Neural crest cell (in vitro differentiated cells): ENCODE data around the gene CACNA2D3. TPM values are rescaled to one million over a fixed set of nuclear protein-coding genes. Genes with fewer than 3 reads are reported as not detected.

ENCODE experiments used
- DNase-seq: peaks from one replicate; pipeline ENCODE4 v3.0.0; 2021; ENCODE audit warnings: low read depth, mixed read lengths, low spot score
- H3K27ac Mint-ChIP-seq: one replicate; pipeline ENCODE4 v1.8.0; 2021; ENCODE audit warnings: mild to moderate bottlenecking, mixed read lengths; ENCODE audit not compliant: unreplicated experiment
- H3K27me3 Mint-ChIP-seq: 2 replicates; pipeline ENCODE4 v1.8.0; 2021; ENCODE audit warnings: low read depth, mild to moderate bottlenecking, mixed read lengths
- H3K36me3 Mint-ChIP-seq: 2 replicates; pipeline ENCODE4 v1.8.0; 2021; ENCODE audit warnings: low read depth, mild to moderate bottlenecking, mixed read lengths
- H3K4me1 Mint-ChIP-seq: 2 replicates; pipeline ENCODE4 v1.8.0; 2021; ENCODE audit warnings: mixed read lengths
- H3K4me3 Mint-ChIP-seq: one replicate; pipeline ENCODE4 v1.8.0; 2021; ENCODE audit warnings: mild to moderate bottlenecking, mixed read lengths
- H3K9me3 Mint-ChIP-seq: 2 replicates; pipeline ENCODE4 v1.8.0; 2021; ENCODE audit warnings: mixed read lengths
- total RNA-seq: library from RNA; stranded (reverse); gene quantifications from 2 replicates; pipeline ENCODE4 v1.2.1, GENCODE V29; 2021
- TF ChIP-seq, protein P1 (sequence below): fragments of 200-600 bp; sonication (generic); conservative IDR thresholded peaks from 2 replicates; pipeline ENCODE4 v1.5.0; 2021; ENCODE audit warnings: antibody characterized with exemption, mild to moderate bottlenecking

CACNA2D3 gene
- total RNA-seq, 1 donor from 2014 or later: 0.82 TPM

- no peak overlapping the region for H3K4me3 Mint-ChIP-seq
- H3K27me3 Mint-ChIP-seq: no peaks in the 10 kb centered on the region
- peaks cover 3% of the 10 kb centered on the region for H3K9me3 Mint-ChIP-seq
- H3K36me3 Mint-ChIP-seq: no peaks in the 10 kb centered on the region
- H3K27ac Mint-ChIP-seq: no peak overlapping the region
- no peaks in the 10 kb centered on the region for H3K4me1 Mint-ChIP-seq
- no peak for DNase-seq
- TF ChIP-seq, protein P1, sequence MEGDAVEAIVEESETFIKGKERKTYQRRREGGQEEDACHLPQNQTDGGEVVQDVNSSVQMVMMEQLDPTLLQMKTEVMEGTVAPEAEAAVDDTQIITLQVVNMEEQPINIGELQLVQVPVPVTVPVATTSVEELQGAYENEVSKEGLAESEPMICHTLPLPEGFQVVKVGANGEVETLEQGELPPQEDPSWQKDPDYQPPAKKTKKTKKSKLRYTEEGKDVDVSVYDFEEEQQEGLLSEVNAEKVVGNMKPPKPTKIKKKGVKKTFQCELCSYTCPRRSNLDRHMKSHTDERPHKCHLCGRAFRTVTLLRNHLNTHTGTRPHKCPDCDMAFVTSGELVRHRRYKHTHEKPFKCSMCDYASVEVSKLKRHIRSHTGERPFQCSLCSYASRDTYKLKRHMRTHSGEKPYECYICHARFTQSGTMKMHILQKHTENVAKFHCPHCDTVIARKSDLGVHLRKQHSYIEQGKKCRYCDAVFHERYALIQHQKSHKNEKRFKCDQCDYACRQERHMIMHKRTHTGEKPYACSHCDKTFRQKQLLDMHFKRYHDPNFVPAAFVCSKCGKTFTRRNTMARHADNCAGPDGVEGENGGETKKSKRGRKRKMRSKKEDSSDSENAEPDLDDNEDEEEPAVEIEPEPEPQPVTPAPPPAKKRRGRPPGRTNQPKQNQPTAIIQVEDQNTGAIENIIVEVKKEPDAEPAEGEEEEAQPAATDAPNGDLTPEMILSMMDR: no peak
These were observed 623.5 kb downstream of the CACNA2D3 start for GRCh38 chr3:54745843-54746242.

GRCh38 chr3:54746722-54747121, 624.4 kb downstream of the CACNA2D3 start:
- peaks cover 3% of the 10 kb centered on the region for H3K9me3 Mint-ChIP-seq
- TF ChIP-seq, protein P1: no peak
- DNase-seq: no peak
- no peaks in the 10 kb centered on the region for H3K27me3 Mint-ChIP-seq
- H3K4me1 Mint-ChIP-seq: no peaks in the 10 kb centered on the region
- H3K36me3 Mint-ChIP-seq: no peaks in the 10 kb centered on the region
- no peak overlapping the region for H3K4me3 Mint-ChIP-seq
- no peak overlapping the region for H3K27ac Mint-ChIP-seq

DNA sequence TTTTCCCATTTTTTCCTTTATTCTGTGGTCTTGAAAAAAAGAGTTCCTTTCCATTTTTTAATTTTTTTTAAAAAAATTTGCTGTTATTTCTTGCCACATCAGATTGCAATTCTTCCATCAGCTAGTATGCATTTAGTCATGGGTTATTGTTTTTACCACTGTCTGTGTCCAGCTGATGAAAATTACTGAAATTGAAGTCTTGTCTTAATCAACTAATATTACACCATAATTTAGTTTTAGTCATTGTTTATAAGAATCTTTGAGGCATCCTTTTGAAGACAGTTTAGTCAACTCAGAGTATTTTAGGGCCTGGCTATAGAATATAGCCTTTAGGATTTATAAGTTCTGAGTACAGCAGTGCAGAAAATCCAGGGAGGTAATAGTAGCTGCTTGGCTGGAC, 633.4 kb downstream of the CACNA2D3 start:
- Mint-ChIP-seq H3K4me1 (no peaks in the 10 kb centered on the region), H3K27me3 (no peaks in the 10 kb centered on the region), H3K36me3 (no peaks in the 10 kb centered on the region), H3K9me3 (peaks cover 4% of the 10 kb centered on the region), H3K4me3 (no peak overlapping the region), H3K27ac (no peak overlapping the region)
- DNase-seq: no peak
- TF ChIP-seq, protein P1: no peak

DNA sequence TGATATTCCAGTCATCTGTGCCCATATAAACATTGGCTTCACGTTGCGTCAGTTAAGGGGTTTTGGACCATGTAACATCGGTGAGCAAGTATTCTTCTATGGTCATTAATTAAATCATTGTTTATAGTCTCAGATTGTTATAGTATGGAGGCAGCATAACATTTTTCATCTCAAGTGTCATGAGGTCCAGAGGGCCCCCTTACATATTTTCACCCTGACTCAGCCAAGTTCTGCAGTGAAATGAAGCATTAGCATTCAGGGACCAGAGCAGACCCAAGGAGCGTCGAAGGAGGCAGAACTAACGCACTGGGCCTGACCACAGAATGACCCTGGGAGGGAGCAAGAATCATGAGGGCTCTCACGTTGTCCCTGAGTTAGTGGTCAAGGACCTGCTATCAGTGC, 634.0 kb downstream of the CACNA2D3 start:
- no peak for DNase-seq
- Mint-ChIP-seq H3K4me1 (no peaks in the 10 kb centered on the region), H3K36me3 (no peaks in the 10 kb centered on the region)

GRCh38 chr3:54758461-54758860, 636.1 kb downstream of the CACNA2D3 start:
- Mint-ChIP-seq H3K27ac (no peak overlapping the region), H3K4me3 (no peak overlapping the region), H3K4me1 (no peaks in the 10 kb centered on the region), H3K27me3 (no peaks in the 10 kb centered on the region), H3K9me3 (peaks cover 4% of the 10 kb centered on the region), H3K36me3 (no peaks in the 10 kb centered on the region)
- TF ChIP-seq, protein P1: no peak
- DNase-seq: no peak

More for the DNA sequence above, 634.0 kb downstream of the CACNA2D3 start:
- no peaks in the 10 kb centered on the region for H3K27me3 Mint-ChIP-seq
- H3K9me3 Mint-ChIP-seq: peaks cover 4% of the 10 kb centered on the region
- H3K27ac Mint-ChIP-seq: no peak overlapping the region
- H3K4me3 Mint-ChIP-seq: no peak overlapping the region
- TF ChIP-seq, protein P1: no peak

DNA sequence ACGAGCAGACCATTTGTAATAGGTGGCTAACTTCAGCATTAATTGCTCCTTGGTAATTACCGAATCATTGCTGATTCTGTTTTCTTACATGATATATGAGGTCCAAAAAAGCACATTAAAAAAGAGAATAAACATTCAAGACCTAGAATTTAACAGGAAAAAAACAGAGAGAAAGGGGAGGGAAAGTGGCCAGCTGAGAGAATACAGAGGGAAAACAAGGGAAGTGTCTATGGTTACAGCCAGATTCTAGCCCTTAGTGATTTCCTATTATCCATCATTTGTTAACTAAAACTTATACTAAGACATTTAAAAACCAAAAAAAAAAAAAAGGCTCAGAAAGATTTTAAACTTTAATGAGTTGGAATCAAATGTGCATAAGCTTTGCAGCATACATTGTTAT, 636.8 kb downstream of the CACNA2D3 start:
- Mint-ChIP-seq H3K36me3 (no peaks in the 10 kb centered on the region), H3K9me3 (peaks cover 4% of the 10 kb centered on the region), H3K27me3 (no peaks in the 10 kb centered on the region), H3K27ac (no peak overlapping the region), H3K4me1 (no peaks in the 10 kb centered on the region), H3K4me3 (no peak overlapping the region)
- TF ChIP-seq, protein P1: no peak
- no peak for DNase-seq
